ENCODE measurements around the gene C16orf46. TPM values are rescaled to one million over a fixed set of nuclear protein-coding genes. Genes with fewer than 3 reads are reported as not detected.

The C16orf46 gene
- total and polyA plus RNA-seq, 7 donors: 0.06 to 1.3 (median 0.56) TPM

- no peaks in the 10 kb centered on the region for H3K27me3 ChIP-seq (ENCODE audit: insufficient read depth in 3 of 3, low read length in 2 of 3)
- DNase-seq (no peak), ATAC-seq (no peak)
- H3K27ac ChIP-seq: no peak overlapping the region
- WGBS, 3 donors: 72 to 76% (median 72%) methylated on average over 4 of the region's 4 CpGs
- TF ChIP-seq, protein P1, sequence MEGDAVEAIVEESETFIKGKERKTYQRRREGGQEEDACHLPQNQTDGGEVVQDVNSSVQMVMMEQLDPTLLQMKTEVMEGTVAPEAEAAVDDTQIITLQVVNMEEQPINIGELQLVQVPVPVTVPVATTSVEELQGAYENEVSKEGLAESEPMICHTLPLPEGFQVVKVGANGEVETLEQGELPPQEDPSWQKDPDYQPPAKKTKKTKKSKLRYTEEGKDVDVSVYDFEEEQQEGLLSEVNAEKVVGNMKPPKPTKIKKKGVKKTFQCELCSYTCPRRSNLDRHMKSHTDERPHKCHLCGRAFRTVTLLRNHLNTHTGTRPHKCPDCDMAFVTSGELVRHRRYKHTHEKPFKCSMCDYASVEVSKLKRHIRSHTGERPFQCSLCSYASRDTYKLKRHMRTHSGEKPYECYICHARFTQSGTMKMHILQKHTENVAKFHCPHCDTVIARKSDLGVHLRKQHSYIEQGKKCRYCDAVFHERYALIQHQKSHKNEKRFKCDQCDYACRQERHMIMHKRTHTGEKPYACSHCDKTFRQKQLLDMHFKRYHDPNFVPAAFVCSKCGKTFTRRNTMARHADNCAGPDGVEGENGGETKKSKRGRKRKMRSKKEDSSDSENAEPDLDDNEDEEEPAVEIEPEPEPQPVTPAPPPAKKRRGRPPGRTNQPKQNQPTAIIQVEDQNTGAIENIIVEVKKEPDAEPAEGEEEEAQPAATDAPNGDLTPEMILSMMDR (IDR thresholded peaks at IDR 0.05): no peak
- H3K4me3 ChIP-seq: no peak overlapping the region
- no peaks in the 10 kb centered on the region for H3K36me3 ChIP-seq (ENCODE audit: insufficient read depth in 1 of 2, low read depth in 1 of 2)
- no peaks in the 10 kb centered on the region for H3K4me1 ChIP-seq
- H3K9me3 ChIP-seq: no peaks in the 10 kb centered on the region
- intact Hi-C loops (cut with DNase I): no loop called here
Measured at GRCh38 chr16:81066681-81067080, 10.4 kb downstream of the C16orf46 start.

GRCh38 chr16:81061871-81062608, 15.0 kb downstream of the C16orf46 start:
- DNase-seq (no peak), ATAC-seq (no peak)
- Histone ChIP-seq H3K27ac (no peak overlapping the region), H3K36me3 (ENCODE audit: insufficient read depth in 1 of 2, low read depth in 1 of 2) (no peaks in the 10 kb centered on the region), H3K4me3 (no peak overlapping the region), H3K4me1 (no peaks in the 10 kb centered on the region), H3K27me3 (ENCODE audit: insufficient read depth in 3 of 3, low read length in 2 of 3) (no peaks in the 10 kb centered on the region), H3K9me3 (no peaks in the 10 kb centered on the region)
- WGBS, 3 donors: 80 to 85% (median 84%) methylated on average over 10 of the region's 10 CpGs
- TF ChIP-seq, protein P1 (IDR thresholded peaks at IDR 0.05): no peak
- intact Hi-C loops (cut with DNase I): no loop called here

GRCh38 chr16:81061307-81061640, 15.8 kb downstream of the C16orf46 start:
- WGBS, 3 donors: 78 to 81% (median 80%) methylated on average over 10 of the region's 10 CpGs
- TF ChIP-seq, protein P1 (IDR thresholded peaks at IDR 0.05): no peak
- DNase-seq (no peak), ATAC-seq (no peak)
- Histone ChIP-seq H3K27me3 (ENCODE audit: insufficient read depth in 3 of 3, low read length in 2 of 3) (no peaks in the 10 kb centered on the region), H3K4me1 (no peaks in the 10 kb centered on the region), H3K36me3 (ENCODE audit: insufficient read depth in 1 of 2, low read depth in 1 of 2) (no peaks in the 10 kb centered on the region), H3K27ac (no peak overlapping the region), H3K9me3 (no peaks in the 10 kb centered on the region), H3K4me3 (no peak overlapping the region)
- intact Hi-C loops (cut with DNase I): no loop called here

DNA sequence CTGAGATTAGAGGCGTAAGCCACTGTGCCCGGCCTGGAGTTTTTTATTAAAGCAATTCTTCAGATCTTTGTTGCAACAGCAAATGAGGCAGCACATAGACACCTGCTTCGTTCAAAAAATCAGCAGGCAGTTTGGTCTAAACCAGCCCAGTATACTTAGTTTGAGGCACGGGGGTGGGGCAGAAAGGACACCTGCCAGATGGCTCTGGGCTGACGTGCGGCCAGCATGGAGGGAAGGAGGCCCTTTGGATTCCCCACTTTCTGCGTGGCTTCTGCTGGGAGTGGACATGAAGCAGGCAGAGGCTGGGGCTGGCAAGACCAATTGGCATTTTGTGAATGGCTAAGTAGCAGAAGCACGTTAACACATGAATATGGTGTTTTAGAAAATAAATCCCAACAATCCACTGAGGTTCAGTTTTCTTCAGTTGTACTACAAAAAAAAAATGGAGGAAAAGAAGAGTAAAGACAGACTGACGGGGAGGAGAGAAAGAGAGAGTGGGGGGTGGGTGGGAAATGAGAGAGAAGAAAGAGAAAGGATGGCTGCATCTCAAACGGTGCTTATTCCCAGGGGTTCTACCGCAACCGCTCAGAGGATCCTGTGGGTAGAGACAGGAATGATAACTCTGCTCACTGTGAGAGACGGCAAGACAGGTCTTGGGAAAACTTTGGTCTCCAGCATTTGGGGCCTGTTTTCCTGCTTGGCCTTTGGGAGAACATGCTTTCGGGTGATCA, 16.3 kb downstream of the C16orf46 start:
- Histone ChIP-seq H3K4me1 (no peaks in the 10 kb centered on the region), H3K36me3 (ENCODE audit: insufficient read depth in 1 of 2, low read depth in 1 of 2) (no peaks in the 10 kb centered on the region), H3K4me3 (no peak overlapping the region), H3K27ac (no peak overlapping the region), H3K27me3 (ENCODE audit: insufficient read depth in 3 of 3, low read length in 2 of 3) (no peaks in the 10 kb centered on the region), H3K9me3 (no peaks in the 10 kb centered on the region)
- WGBS, 3 donors: 70 to 75% (median 72%) methylated on average over 14 of the region's 14 CpGs
- no peak for DNase-seq
- ATAC-seq: no peak
- intact Hi-C loops (cut with DNase I): no loop called here
- TF ChIP-seq, protein P1 (IDR thresholded peaks at IDR 0.05): no peak

Measured in psoas muscle (tissue), 8 donors.